SW480 (cell line): ENCODE measurements around the gene TMEM164.
A peak's percentile ranks its signal among the peaks of the same experiment; 100 is the strongest.

Source experiments
- DNase-seq: peaks from one replicate; pipeline ENCODE4 v3.0.0-alpha.2; 2016; ENCODE audit warnings: low spot score

The TMEM164 gene

GRCh38 chrX:110081320-110081719 lies 78.4 kb downstream of the TMEM164 start:
- DNase-seq: no peak

- DNase-seq: no peak
These were observed 78.8 kb downstream of the TMEM164 start for GRCh38 chrX:110081740-110082139.

GRCh38 chrX:110082161-110082560 lies 79.2 kb downstream of the TMEM164 start:
- DNase-seq: no peak

DNA sequence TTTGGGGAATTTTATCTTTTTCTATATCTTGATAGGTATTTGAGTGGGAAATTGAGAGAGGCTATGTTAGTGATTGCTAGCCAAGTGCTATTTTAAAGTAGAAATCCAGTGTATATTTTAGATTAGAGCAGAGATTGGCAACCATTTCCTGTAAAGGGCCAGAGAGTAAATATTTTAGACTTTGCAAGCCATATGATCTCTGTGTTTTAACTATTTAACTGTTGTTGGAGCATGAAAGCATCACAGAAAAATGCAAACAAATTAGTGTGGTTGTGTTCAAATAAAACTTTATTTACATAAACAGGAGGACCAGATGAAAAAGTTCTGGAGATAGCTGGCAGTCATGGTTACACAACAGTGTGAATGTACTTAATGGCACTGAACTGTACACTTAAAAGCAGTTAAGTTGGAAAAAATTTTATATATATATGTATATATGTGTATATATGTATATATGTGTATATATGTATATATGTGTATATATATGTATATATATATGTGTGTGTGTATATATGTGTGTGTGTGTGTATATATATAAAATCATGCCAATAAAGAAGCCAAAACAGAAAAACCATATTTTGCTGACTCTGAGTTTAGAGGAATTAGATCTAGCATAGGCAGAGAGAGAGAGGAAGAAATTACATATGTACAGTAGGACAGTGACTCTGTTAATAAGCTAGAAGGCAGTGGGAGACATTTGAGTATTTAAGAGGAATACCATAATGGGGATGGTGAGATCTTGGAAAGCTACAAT lies 83.4 kb downstream of the TMEM164 start:
- no peak for DNase-seq

GRCh38 chrX:110086916-110087484 lies 84.1 kb downstream of the TMEM164 start:
- peak; percentile 8 for DNase-seq

- peak; percentile 18 for DNase-seq
These were observed 84.8 kb downstream of the TMEM164 start for GRCh38 chrX:110087485-110088356.

- DNase-seq: no peak
These were observed 86.9 kb downstream of the TMEM164 start for GRCh38 chrX:110089656-110090403.

DNA sequence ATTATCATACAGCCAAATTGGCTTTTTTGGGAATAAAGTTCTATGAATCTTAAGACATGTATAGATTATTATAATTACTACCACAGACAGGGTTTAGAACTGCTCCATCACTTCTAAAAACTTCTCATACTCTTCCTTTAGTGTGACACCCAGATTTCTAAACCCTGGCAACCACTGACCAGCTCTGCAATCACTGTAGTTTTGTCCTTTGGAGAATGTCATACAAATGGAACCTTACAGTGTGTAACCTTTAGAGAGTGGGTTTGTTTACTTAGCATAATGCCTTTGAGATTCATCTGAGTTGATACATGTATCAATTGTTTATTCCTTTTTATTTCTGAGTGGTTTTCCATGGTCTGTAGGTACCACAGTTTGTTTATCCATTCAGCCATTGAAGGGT lies 95.0 kb downstream of the TMEM164 start:
- DNase-seq: no peak

- DNase-seq: no peak
These were observed 100.4 kb downstream of the TMEM164 start for GRCh38 chrX:110103344-110103743.

DNA sequence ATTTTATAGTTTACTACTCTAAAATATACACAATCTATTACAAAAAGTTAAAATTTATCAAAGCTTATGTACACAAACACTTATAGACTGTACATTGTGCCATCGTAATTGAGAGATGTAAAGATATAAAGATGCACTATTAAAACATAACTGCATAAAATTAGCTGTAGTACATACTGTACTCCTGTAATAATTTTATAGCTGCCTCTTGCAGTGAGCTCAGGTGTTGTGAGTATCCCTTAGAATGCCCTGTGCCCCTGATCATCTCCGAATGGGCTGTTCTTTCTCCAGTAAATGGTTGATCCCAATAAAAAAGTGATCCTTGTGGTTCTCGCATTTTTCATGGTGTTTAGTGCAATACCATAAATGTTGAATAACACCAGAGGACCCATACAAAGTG lies 101.2 kb downstream of the TMEM164 start:
- DNase-seq: no peak

GRCh38 chrX:110108381-110108821 lies 105.5 kb downstream of the TMEM164 start:
- DNase-seq: no peak

DNA sequence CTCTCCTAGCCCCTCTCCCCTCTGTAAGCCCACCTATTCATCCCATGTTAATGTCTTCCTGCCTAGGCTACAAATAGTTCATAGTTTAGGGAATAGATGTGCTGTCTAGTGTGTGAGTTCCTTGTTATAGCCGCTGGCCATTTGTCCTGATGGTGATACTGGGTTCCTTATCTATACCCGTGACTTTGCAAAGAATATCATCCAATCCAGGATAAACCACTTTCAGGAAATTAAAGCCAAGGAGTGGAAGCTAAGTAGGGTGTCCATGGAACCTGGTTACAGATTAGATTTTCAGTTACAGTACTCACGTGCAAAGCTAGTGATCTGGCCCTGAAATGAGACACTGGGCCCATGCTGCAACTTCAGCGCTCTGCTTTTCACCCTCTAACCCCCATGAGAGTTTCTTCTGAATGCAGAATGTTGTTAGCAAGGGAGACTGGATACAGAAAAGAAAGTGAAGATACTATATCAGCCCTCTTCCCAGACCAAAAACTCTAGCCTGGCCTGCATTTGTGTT lies 111.4 kb downstream of the TMEM164 start:
- no peak for DNase-seq

- no peak for DNase-seq
These were observed 113.4 kb downstream of the TMEM164 start for GRCh38 chrX:110116066-110116980.

DNA sequence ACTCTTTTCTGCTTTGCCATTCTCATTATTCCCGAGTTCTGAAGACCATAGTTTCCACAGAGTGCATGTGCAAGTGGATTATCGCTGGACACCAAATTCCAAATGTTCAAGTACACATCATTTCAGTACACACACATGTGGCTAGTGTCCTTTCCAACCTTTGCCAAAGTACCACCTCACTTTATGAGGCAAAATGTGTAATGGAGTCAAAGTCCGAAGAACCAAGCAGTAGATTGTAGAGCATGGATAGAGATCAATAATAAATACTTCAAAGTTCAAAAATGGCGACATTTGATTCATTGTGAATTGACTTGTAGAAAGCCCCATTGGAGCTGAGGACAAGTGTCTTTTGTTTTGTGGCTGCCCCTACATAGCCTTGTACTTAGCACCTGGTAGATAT lies 115.6 kb downstream of the TMEM164 start:
- no peak for DNase-seq

DNA sequence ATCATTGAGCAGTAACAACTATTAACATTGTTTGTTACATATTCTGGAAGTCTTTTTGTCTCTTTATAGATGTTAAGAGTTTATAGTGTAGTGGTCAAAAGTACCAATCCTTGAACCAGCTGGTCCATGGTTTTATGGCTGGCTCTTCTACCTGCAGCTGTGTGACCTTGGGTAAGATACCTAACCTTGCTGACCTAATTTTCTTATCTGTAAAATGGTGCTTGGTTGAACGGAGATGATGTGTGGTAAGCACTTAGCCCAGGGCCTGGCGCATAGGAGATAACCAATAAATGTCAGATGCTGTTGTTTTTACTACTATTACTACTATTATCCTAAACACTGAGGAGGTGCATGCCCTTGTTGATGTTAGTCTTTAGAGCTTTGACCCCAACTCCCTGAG lies 116.6 kb downstream of the TMEM164 start:
- DNase-seq: no peak

DNA sequence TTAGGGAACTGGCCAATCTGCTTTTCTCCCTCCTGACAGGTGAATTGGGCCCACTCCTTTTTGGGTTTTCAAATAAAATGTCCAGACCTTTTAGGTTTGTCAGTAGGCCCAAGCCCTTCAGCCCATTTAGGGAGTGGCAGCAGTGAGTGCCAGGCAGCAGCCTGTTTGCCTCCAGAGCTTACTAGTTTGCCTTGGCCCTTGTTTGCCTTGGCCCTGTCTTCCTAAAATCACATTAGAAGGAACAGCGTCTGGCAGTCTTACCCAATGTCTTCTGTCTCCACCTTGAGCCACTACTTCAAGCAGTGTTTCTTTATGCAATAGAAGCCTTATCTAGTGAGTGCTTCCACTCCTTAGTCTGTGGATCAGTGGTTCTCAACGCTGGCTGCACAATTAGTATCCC lies 117.1 kb downstream of the TMEM164 start:
- no peak for DNase-seq

- no peak for DNase-seq
These were observed 120.4 kb downstream of the TMEM164 start for GRCh38 chrX:110123331-110123782.

DNA sequence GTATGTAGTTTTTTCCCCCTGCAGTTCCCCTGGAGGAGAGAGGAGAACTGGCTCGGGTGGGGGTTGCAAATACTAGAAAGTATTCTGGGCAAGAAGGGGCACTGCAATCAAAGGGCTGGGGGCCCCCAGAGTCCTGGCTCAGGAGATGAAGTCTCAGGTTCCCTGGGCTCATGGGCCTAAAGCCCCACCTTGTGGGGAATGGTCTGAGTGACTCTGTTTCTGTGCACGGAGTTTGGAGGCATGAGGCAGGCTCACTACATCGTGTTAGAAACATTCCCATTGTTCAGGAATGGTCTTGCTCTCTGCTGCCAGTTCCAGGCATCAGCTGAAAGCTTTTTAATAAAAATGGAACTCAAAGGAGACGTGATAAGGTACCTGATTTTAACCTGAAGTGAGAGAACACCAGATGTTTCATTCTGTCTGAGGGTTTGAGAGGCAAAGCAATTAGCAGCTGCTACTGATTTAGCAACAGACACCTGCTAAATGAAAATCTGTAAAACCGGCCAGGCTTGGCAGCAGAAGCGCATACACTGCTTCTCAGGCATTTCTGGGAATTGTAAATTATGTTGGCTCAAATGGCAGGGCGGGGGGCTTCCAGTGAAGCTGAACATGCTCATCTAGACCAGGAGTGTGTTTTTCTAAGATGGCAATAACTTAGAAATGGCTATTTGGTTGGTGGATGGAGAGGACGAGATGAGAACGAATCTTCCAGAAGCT lies 122.7 kb downstream of the TMEM164 start:
- DNase-seq: no peak

DNA sequence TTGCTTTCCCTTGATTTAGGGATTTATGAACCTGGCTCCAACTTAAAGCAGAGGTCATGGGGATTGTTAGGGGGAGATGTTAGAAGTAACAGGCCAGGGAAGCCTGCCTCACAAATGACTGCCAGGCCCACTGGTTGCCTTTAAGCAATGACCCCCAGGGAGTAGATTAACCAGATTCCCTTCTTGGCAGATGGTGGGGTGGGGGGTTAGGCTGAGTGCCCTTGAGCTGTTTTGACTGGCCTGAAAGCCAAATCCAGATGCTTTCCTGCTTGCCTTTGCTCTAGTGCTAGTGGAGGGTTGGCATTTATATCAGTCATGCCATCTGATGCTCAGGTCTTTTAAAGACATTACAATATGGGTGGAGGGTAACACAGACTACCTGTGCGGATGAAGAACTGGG lies 128.1 kb downstream of the TMEM164 start:
- no peak for DNase-seq
